GM12865 (cell line): ENCODE data around the gene GLIPR1L2.
"Not testable (repeated sequence)": the region's sequence is repeated elsewhere in the genome, so short reads cannot be mapped to it uniquely, and the experiment has no call there.

Experiments used
- DNase-seq: peaks from one replicate; pipeline ENCODE4 v3.0.0; 2010; ENCODE audit warnings: low read depth
- H3K4me3 ChIP-seq: 2 replicates; pipeline ENCODE4 v1.5.1; 2011; ENCODE audit warnings: mild to moderate bottlenecking, low read depth, low read length, control low read depth
- TF ChIP-seq, protein P1 (sequence below): IDR thresholded peaks from 2 replicates; pipeline ENCODE4 v1.5.1; 2011; ENCODE audit warnings: low read length, control low read depth, low read depth, inconsistent platforms; ENCODE audit not compliant: insufficient read depth; ENCODE audit errors: missing control alignments

Gene GLIPR1L2

DNA sequence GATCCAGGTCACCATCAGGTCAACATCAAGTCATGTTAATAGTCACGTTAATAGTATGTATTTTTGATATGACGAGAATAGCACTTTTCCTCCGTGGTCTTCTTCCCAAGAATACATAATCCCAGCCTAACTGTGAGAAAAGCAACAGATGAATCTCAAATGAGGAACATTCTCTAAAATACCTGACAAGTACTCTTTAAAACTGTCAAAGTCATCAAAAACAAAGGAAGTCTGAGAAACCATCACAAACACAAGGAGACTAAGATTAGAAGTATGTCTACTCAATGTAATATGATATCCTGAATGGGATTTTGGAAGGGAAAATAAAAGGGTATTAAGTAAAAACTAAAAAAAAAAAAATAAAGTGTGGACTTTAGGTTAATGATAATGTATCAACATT is 52.8 kb downstream of the GLIPR1L2 start:
- TF ChIP-seq, protein P1, sequence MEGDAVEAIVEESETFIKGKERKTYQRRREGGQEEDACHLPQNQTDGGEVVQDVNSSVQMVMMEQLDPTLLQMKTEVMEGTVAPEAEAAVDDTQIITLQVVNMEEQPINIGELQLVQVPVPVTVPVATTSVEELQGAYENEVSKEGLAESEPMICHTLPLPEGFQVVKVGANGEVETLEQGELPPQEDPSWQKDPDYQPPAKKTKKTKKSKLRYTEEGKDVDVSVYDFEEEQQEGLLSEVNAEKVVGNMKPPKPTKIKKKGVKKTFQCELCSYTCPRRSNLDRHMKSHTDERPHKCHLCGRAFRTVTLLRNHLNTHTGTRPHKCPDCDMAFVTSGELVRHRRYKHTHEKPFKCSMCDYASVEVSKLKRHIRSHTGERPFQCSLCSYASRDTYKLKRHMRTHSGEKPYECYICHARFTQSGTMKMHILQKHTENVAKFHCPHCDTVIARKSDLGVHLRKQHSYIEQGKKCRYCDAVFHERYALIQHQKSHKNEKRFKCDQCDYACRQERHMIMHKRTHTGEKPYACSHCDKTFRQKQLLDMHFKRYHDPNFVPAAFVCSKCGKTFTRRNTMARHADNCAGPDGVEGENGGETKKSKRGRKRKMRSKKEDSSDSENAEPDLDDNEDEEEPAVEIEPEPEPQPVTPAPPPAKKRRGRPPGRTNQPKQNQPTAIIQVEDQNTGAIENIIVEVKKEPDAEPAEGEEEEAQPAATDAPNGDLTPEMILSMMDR, result no peak
- H3K4me3 ChIP-seq, result no peak overlapping the region
- no peak for DNase-seq

DNA sequence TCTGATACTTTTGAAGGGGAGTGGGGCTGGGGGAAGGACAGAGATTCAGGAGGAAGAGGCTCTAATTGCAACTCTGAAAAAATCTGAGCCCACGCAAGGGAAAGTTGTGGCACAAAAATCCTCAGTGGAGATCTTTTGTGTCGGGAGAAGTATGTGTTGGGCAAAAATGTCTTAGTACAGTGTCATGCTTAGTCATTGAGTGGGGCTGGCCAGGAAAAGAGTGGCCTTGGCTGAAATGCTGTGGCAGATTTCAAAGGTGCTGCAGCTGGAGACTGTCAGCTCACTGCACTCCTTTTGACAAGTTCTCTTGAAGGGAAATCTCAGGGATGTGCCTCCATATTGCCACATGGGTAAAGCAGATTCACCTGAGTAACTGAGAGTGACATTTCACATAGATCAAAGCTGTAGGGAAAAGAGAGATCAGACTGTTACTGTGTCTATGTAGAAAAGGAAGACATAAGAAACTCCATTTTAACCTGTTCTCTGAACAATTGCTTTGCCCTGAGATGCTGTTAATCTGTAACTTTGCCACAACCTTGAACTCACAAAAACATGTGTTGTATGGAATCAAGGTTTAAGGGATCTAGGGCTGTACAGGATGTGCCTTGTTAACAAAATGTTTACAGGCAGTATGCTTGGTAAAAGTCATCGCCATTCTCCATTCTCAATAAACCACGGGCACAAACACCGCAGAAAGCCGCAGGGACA is 53.7 kb downstream of the GLIPR1L2 start:
- no peak for DNase-seq
- no peak overlapping the region for H3K4me3 ChIP-seq

DNA sequence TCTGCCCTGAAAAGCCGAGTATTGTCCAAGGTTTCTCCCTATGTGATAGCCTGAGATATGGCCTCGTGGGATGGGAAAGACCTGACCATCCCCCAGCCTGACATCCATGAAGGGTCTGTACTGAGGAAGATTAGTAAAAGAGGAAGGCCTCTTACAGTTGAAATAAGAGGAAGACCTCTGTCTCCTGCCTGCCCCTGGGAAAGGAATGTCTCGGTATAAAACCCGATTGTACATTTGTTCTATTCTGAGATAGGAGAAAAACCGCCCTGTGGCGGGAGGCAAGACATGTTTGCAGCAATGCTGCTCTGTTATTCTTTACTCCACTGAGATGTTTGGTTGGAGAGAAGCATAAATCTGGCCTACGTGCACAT is 54.2 kb downstream of the GLIPR1L2 start:
- H3K4me3 ChIP-seq, DNase-seq: not testable (repeated sequence)

More for the DNA sequence above, 53.7 kb downstream of the GLIPR1L2 start:
- TF ChIP-seq, protein P1, result no peak

DNA sequence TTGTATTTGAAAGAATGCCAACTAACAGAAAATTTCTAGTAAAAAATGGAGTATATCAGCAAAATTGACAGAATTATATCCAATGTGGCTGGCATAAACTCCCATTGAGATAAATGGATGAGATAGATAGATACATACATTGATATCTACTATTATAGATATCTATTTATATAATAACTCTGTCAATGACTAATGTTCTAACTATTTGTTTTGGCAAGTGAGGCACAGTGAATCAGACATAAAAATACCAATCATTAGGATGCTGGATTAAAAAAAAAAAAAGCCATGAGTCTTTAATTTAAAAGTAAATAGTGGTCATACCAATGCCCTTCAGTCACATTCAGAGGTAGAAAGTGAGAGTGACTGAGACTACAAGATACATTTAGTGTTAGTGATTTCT is 56.0 kb downstream of the GLIPR1L2 start:
- TF ChIP-seq, protein P1, result no peak
- no peak overlapping the region for H3K4me3 ChIP-seq
- no peak for DNase-seq

DNA sequence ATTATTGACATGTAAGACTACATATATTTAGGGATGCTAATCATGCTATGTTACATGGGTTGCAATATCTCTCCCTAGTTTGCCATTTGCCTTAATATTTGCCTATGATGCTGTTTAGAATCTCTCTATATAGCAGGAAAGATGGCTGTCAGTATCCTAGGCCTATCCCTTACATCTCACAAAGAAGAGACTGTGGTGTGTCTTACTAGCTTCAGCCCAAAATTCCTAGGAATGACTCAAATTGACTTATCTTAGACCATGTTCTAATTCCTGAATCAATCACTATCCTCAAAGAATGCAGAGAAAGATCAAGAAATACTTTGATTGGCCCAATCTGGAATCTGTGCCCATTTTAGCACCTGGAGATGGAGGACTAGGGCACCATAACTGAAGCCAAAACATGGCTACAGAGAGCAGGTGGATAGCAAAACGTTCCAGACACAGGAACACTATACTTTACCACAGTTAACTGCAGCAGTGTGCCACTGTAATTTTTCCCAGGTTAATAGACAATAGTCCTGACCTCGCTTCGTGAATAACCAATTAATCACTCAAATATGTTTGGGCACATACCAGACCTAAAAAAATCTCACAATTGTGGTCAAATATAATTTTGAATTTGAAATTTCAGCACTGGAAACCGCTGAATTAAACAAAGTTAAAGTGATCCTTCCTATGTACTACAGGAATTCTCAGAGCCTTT is 57.0 kb downstream of the GLIPR1L2 start:
- no peak for DNase-seq
- TF ChIP-seq, protein P1, result no peak
- no peak overlapping the region for H3K4me3 ChIP-seq

DNA sequence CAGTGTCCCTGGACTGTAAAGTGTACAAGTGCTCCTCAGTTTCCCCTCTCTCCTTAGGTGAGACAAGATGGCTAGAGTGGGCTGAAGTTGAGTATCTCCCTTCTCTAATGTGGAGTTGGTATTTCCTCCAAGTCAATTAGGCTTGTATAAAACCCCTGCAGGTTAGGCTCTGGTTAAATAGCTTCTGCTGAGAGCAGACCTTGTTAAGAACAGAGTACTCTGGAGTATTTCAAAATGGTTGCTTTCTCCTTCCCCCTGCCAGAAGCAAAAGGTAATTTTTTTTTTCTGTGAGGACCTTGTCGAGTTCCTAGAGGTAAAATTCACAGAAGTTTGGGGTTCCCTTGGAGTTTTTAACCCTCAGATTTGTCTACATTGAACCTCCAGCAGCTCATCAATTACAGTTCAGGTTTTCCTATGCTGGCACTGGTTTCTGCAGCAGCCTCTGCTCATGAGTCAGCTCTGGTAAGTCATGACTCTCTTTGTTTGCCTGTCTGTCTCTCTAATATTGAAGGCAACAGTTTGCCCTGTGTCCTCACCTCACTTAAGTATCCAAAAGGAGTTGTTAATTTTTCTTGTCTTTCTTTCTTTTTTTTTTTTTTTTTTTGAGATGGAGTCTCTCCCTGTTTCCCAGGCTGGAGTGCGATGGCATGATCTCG is 61.9 kb downstream of the GLIPR1L2 start:
- H3K4me3 ChIP-seq, result no peak overlapping the region
- no peak for DNase-seq
- TF ChIP-seq, protein P1, result no peak

DNA sequence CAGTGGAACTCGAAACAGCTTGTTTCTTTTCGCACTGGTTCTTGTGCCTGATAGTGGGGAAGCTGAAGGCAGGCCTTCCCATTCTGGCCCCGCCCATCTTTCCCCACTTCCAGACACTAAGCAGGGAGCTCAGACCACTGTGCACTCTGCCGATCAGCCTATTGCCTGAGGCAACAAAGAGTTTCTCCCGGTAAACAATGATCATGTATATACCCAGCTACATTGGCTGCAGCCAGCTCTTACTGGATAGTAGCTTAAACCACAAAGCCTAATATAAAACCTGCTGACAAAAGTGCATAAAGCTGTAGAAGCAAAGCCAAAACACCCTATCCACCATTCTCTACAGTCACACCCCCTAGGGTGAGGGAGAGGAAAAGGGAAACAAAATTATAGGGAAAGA is 65.0 kb downstream of the GLIPR1L2 start:
- no peak overlapping the region for H3K4me3 ChIP-seq
- DNase-seq, result no peak
- TF ChIP-seq, protein P1, result no peak
